Effector memory CD4-positive, alpha-beta T cell (primary cell): ENCODE results near the gene CENPF.

Source experiments
- DNase-seq, 3 donors: peaks; one replicate each; pipeline ENCODE4 v3.0.0-alpha.2; 2020
- H3K27ac ChIP-seq: 2 replicates; pipeline ENCODE4 v1.7.0; 2013; ENCODE audit warnings: mild to moderate bottlenecking, low read length, moderate library complexity; ENCODE audit not compliant: insufficient read depth, poor library complexity, severe bottlenecking
- H3K27me3 ChIP-seq: replicated peaks from 2 replicates; pipeline ENCODE4 v1.7.0; 2013; ENCODE audit warnings: mild to moderate bottlenecking, low read length; ENCODE audit not compliant: insufficient read depth, control insufficient read depth, poor library complexity, severe bottlenecking
- H3K36me3 ChIP-seq: 2 replicates; pipeline ENCODE4 v1.7.0; 2013; ENCODE audit warnings: mild to moderate bottlenecking, low read length, moderate library complexity; ENCODE audit not compliant: control insufficient read depth, insufficient read depth
- H3K4me1 ChIP-seq: 2 replicates; pipeline ENCODE4 v1.7.0; 2013; ENCODE audit warnings: low read length, mild to moderate bottlenecking; ENCODE audit not compliant: control insufficient read depth, insufficient read depth, poor library complexity, severe bottlenecking
- H3K4me3 ChIP-seq: 2 replicates; pipeline ENCODE4 v1.7.0; 2013; ENCODE audit warnings: low read length, low read depth, mild to moderate bottlenecking; ENCODE audit not compliant: insufficient read depth, poor library complexity, severe bottlenecking
- H3K9me3 ChIP-seq: 2 replicates; pipeline ENCODE4 v1.7.0; 2013; ENCODE audit warnings: mild to moderate bottlenecking, low read length, moderate library complexity; ENCODE audit not compliant: control insufficient read depth

CENPF gene

GRCh38 chr1:214637722-214638458 is 34.9 kb downstream of the CENPF start:
- Histone ChIP-seq H3K4me1 (peaks cover 12% of the 10 kb centered on the region), H3K27me3 (no peaks in the 10 kb centered on the region), H3K36me3 (no peaks in the 10 kb centered on the region), H3K4me3 (no peak overlapping the region), H3K9me3 (no peaks in the 10 kb centered on the region), H3K27ac (no peak overlapping the region)
- peak in 1 of 3 donors; percentile 8 for DNase-seq

- H3K4me3 ChIP-seq = no peak overlapping the region
- peaks cover 12% of the 10 kb centered on the region for H3K4me1 ChIP-seq
- no peaks in the 10 kb centered on the region for H3K36me3 ChIP-seq
- DNase-seq = no peak
- H3K27ac ChIP-seq = no peak overlapping the region
- no peaks in the 10 kb centered on the region for H3K27me3 ChIP-seq
- no peaks in the 10 kb centered on the region for H3K9me3 ChIP-seq
Observed at GRCh38 chr1:214638459-214638807, 35.4 kb downstream of the CENPF start.

- no peak overlapping the region for H3K27ac ChIP-seq
- no peak for DNase-seq
- H3K4me3 ChIP-seq = no peak overlapping the region
- H3K27me3 ChIP-seq = no peaks in the 10 kb centered on the region
- no peaks in the 10 kb centered on the region for H3K36me3 ChIP-seq
- no peaks in the 10 kb centered on the region for H3K9me3 ChIP-seq
- H3K4me1 ChIP-seq = peaks cover 12% of the 10 kb centered on the region
Observed at GRCh38 chr1:214638997-214639396, 36.0 kb downstream of the CENPF start.

- Histone ChIP-seq H3K4me3 (peak overlapping the region; percentile 29), H3K4me1 (peaks cover 12% of the 10 kb centered on the region), H3K27ac (no peak overlapping the region), H3K36me3 (no peaks in the 10 kb centered on the region), H3K27me3 (no peaks in the 10 kb centered on the region), H3K9me3 (no peaks in the 10 kb centered on the region)
- DNase-seq = no peak
Observed at GRCh38 chr1:214640431-214641213, 37.6 kb downstream of the CENPF start.

DNA sequence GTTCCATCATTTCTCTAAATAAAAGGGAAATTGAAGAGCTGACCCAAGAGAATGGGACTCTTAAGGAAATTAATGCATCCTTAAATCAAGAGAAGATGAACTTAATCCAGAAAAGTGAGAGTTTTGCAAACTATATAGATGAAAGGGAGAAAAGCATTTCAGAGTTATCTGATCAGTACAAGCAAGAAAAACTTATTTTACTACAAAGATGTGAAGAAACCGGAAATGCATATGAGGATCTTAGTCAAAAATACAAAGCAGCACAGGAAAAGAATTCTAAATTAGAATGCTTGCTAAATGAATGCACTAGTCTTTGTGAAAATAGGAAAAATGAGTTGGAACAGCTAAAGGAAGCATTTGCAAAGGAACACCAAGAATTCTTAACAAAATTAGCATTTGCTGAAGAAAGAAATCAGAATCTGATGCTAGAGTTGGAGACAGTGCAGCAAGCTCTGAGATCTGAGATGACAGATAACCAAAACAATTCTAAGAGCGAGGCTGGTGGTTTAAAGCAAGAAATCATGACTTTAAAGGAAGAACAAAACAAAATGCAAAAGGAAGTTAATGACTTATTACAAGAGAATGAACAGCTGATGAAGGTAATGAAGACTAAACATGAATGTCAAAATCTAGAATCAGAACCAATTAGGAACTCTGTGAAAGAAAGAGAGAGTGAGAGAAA is 38.4 kb downstream of the CENPF start:
- H3K9me3 ChIP-seq = no peaks in the 10 kb centered on the region
- H3K36me3 ChIP-seq = no peaks in the 10 kb centered on the region
- DNase-seq = no peak
- H3K27ac ChIP-seq = no peak overlapping the region
- no peaks in the 10 kb centered on the region for H3K27me3 ChIP-seq
- H3K4me3 ChIP-seq = peak overlapping the region; percentile 29
- peaks cover 12% of the 10 kb centered on the region for H3K4me1 ChIP-seq

DNA sequence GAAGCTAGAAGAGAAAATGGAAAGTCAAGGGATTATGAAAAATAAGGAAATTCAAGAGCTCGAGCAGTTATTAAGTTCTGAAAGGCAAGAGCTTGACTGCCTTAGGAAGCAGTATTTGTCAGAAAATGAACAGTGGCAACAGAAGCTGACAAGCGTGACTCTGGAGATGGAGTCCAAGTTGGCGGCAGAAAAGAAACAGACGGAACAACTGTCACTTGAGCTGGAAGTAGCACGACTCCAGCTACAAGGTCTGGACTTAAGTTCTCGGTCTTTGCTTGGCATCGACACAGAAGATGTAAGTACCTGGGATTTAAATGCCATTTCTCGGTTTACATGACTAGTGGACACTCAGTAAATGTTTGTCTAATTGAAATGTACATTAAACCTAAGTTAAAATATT is 40.0 kb downstream of the CENPF start:
- no peak for DNase-seq
- peaks cover 12% of the 10 kb centered on the region for H3K4me1 ChIP-seq
- no peaks in the 10 kb centered on the region for H3K9me3 ChIP-seq
- H3K27me3 ChIP-seq = no peaks in the 10 kb centered on the region
- no peak overlapping the region for H3K27ac ChIP-seq
- H3K36me3 ChIP-seq = no peaks in the 10 kb centered on the region
- no peak overlapping the region for H3K4me3 ChIP-seq

DNA sequence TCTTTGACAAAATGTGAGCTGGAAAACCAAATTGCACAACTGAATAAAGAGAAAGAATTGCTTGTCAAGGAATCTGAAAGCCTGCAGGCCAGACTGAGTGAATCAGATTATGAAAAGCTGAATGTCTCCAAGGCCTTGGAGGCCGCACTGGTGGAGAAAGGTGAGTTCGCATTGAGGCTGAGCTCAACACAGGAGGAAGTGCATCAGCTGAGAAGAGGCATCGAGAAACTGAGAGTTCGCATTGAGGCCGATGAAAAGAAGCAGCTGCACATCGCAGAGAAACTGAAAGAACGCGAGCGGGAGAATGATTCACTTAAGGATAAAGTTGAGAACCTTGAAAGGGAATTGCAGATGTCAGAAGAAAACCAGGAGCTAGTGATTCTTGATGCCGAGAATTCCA is 42.7 kb downstream of the CENPF start:
- H3K27ac ChIP-seq = no peak overlapping the region
- H3K36me3 ChIP-seq = no peaks in the 10 kb centered on the region
- no peaks in the 10 kb centered on the region for H3K9me3 ChIP-seq
- H3K4me3 ChIP-seq = no peak overlapping the region
- DNase-seq = no peak
- H3K27me3 ChIP-seq = no peaks in the 10 kb centered on the region
- H3K4me1 ChIP-seq = peaks cover 12% of the 10 kb centered on the region

- no peak overlapping the region for H3K4me3 ChIP-seq
Observed at GRCh38 chr1:214648801-214649200, 45.8 kb downstream of the CENPF start.

GRCh38 chr1:214649607-214650006 is 46.6 kb downstream of the CENPF start:
- no peaks in the 10 kb centered on the region for H3K4me1 ChIP-seq
- H3K36me3 ChIP-seq = no peaks in the 10 kb centered on the region
- no peak for DNase-seq
- H3K9me3 ChIP-seq = no peaks in the 10 kb centered on the region
- H3K27ac ChIP-seq = no peak overlapping the region
- no peaks in the 10 kb centered on the region for H3K27me3 ChIP-seq
- H3K4me3 ChIP-seq = no peak overlapping the region

More at GRCh38 chr1:214648801-214649200, 45.8 kb downstream of the CENPF start:
- no peak overlapping the region for H3K27ac ChIP-seq
- no peak for DNase-seq
- no peaks in the 10 kb centered on the region for H3K36me3 ChIP-seq
- no peaks in the 10 kb centered on the region for H3K9me3 ChIP-seq
- no peaks in the 10 kb centered on the region for H3K4me1 ChIP-seq
- H3K27me3 ChIP-seq = no peaks in the 10 kb centered on the region

- no peaks in the 10 kb centered on the region for H3K4me1 ChIP-seq
- no peaks in the 10 kb centered on the region for H3K36me3 ChIP-seq
- no peaks in the 10 kb centered on the region for H3K9me3 ChIP-seq
- no peak for DNase-seq
- no peak overlapping the region for H3K27ac ChIP-seq
- no peak overlapping the region for H3K4me3 ChIP-seq
- no peaks in the 10 kb centered on the region for H3K27me3 ChIP-seq
Observed at GRCh38 chr1:214650664-214651063, 47.7 kb downstream of the CENPF start.
